MM.1S (cell line): ENCODE data around the gene TP53I3.

Source experiments
- DNase-seq: peaks from one replicate; pipeline ENCODE4 v3.0.0-alpha.2; 2015
- H2AFZ ChIP-seq: fragments of 300-600 bp; sonication (generic); 2 replicates; pipeline ENCODE4 v1.6.0; 2016; ENCODE audit warnings: antibody characterized with exemption, low read length
- H3F3A ChIP-seq: fragments of 300-600 bp; sonication (generic); 2 replicates; pipeline ENCODE4 v1.6.1; 2016; ENCODE audit warnings: mild to moderate bottlenecking, antibody characterized with exemption, low read length, moderate library complexity, mixed read lengths; ENCODE audit not compliant: insufficient read depth
- H3K27ac ChIP-seq: fragments of 300-600 bp; sonication (generic); 2 replicates; pipeline ENCODE4 v1.5.1; 2016; ENCODE audit warnings: mild to moderate bottlenecking, low read length
- H3K27me3 ChIP-seq: fragments of 300-600 bp; sonication (generic); replicated peaks from 2 replicates; pipeline ENCODE4 v1.6.0; 2016; ENCODE audit warnings: low read length; ENCODE audit not compliant: insufficient read depth
- H3K36me3 ChIP-seq: fragments of 300-600 bp; sonication (generic); replicated peaks from 2 replicates; pipeline ENCODE4 v1.6.1; 2016; ENCODE audit warnings: mild to moderate bottlenecking, low read length, mixed read lengths; ENCODE audit not compliant: insufficient read depth
- H3K4me1 ChIP-seq: fragments of 300-600 bp; sonication (generic); 2 replicates; pipeline ENCODE4 v1.6.1; 2016; ENCODE audit warnings: low read length, mixed read lengths
- H3K4me2 ChIP-seq: fragments of 300-600 bp; sonication (generic); 2 replicates; pipeline ENCODE4 v1.6.0; 2016; ENCODE audit warnings: low read depth, low read length
- H3K4me3 ChIP-seq: fragments of 300-600 bp; sonication (generic); 2 replicates; pipeline ENCODE4 v1.5.1; 2016; ENCODE audit warnings: low read length, mixed read lengths
- H3K79me2 ChIP-seq: fragments of 300-600 bp; sonication (generic); 2 replicates; pipeline ENCODE4 v1.6.1; 2016; ENCODE audit warnings: mixed run types, low read length, mixed read lengths
- H3K9ac ChIP-seq: fragments of 300-600 bp; sonication (generic); 2 replicates; pipeline ENCODE4 v1.6.1; 2016; ENCODE audit warnings: low read length, mixed read lengths
- H3K9me2 ChIP-seq: fragments of 300-600 bp; sonication (generic); replicated peaks from 2 replicates; pipeline ENCODE4 v1.6.1; 2016; ENCODE audit warnings: mild to moderate bottlenecking, low read length, mixed read lengths; ENCODE audit not compliant: insufficient read depth
- H3K9me3 ChIP-seq: fragments of 300-600 bp; sonication (generic); replicated peaks from 2 replicates; pipeline ENCODE4 v1.6.1; 2016; ENCODE audit warnings: mild to moderate bottlenecking, low read length, mixed read lengths; ENCODE audit not compliant: insufficient read depth
- H4K20me1 ChIP-seq: fragments of 300-600 bp; sonication (generic); 2 replicates; pipeline ENCODE4 v1.6.1; 2016; ENCODE audit warnings: mild to moderate bottlenecking, low read length, moderate library complexity, mixed read lengths; ENCODE audit not compliant: insufficient read depth
- CTCF ChIP-seq: fragments of 300-600 bp; sonication (generic); IDR thresholded peaks from 2 replicates; pipeline ENCODE4 v1.5.1; 2016; ENCODE audit warnings: antibody characterized with exemption, low read length, mixed read lengths
- EZH2 ChIP-seq: fragments of 300-600 bp; sonication (generic); optimal IDR thresholded peaks from 2 replicates; pipeline ENCODE3; 2017; ENCODE audit warnings: low read depth, mild to moderate bottlenecking, antibody characterized with exemption, low read length, mixed read lengths
- EZH2phosphoT487 ChIP-seq: fragments of 300-600 bp; sonication (generic); IDR thresholded peaks from 2 replicates; pipeline ENCODE4 v1.6.1; 2018; ENCODE audit warnings: antibody characterized with exemption, low read length

The TP53I3 gene

GRCh38 chr2:24080701-24081100 is 3.9 kb downstream of the TP53I3 start:
- Histone ChIP-seq H3K9me3 (no peaks in the 10 kb centered on the region), H3K79me2 (peaks cover 4% of the 10 kb centered on the region), H3K9ac (no peak overlapping the region), H4K20me1 (no peaks in the 10 kb centered on the region), H3K4me2 (no peak overlapping the region), H3K36me3 (no peaks in the 10 kb centered on the region), H3K9me2 (no peaks in the 10 kb centered on the region), H3K4me1 (peaks cover 15% of the 10 kb centered on the region), H2AFZ (no peak overlapping the region), H3K4me3 (no peak overlapping the region), H3K27me3 (no peaks in the 10 kb centered on the region), H3F3A (peaks cover 29% of the 10 kb centered on the region), H3K27ac (no peak overlapping the region)
- DNase-seq, result no peak
- TF ChIP-seq EZH2phosphoT487 (no peak), EZH2 (no peak), CTCF (no peak)

GRCh38 chr2:24077879-24078278 is 6.8 kb downstream of the TP53I3 start:
- H3K79me2 ChIP-seq, result peaks cover 30% of the 10 kb centered on the region
- H3K27ac ChIP-seq, result 0 out of 2 replicates have a peak overlapping the region, but pooled peaks have one; percentile 35
- no peak overlapping the region for H2AFZ ChIP-seq
- H3K4me1 ChIP-seq, result peaks cover 15% of the 10 kb centered on the region
- peak overlapping the region; percentile 85 for H3K4me2 ChIP-seq
- peak overlapping the region; percentile 86 for H3K4me3 ChIP-seq
- no peaks in the 10 kb centered on the region for H3K9me2 ChIP-seq
- TF ChIP-seq CTCF (no peak), EZH2 (no peak), EZH2phosphoT487 (no peak)
- H3K27me3 ChIP-seq, result no peaks in the 10 kb centered on the region
- peak overlapping the region; percentile 63; the same call in 1 of the 2 replicates for H3K9ac ChIP-seq
- peaks cover 14% of the 10 kb centered on the region for H3F3A ChIP-seq
- DNase-seq, result no peak
- H3K9me3 ChIP-seq, result no peaks in the 10 kb centered on the region
- H4K20me1 ChIP-seq, result no peaks in the 10 kb centered on the region
- H3K36me3 ChIP-seq, result no peaks in the 10 kb centered on the region

GRCh38 chr2:24077535-24077877 is 7.1 kb downstream of the TP53I3 start:
- peak overlapping the region; percentile 85 for H3K4me2 ChIP-seq
- no peak for TF ChIP-seq EZH2
- no peak for TF ChIP-seq EZH2phosphoT487
- peak overlapping the region; percentile 86 for H3K4me3 ChIP-seq
- H3K36me3 ChIP-seq, result no peaks in the 10 kb centered on the region
- H3K27ac ChIP-seq, result peak overlapping the region; percentile 35; the same call in 1 of the 2 replicates
- peak overlapping the region; percentile 74 for H2AFZ ChIP-seq
- H3K9ac ChIP-seq, result peak overlapping the region; percentile 63
- H3F3A ChIP-seq, result peaks cover 14% of the 10 kb centered on the region
- peaks cover 34% of the 10 kb centered on the region for H3K79me2 ChIP-seq
- peaks cover 13% of the 10 kb centered on the region for H3K4me1 ChIP-seq
- H3K9me2 ChIP-seq, result no peaks in the 10 kb centered on the region
- no peaks in the 10 kb centered on the region for H3K27me3 ChIP-seq
- no peaks in the 10 kb centered on the region for H3K9me3 ChIP-seq
- H4K20me1 ChIP-seq, result no peaks in the 10 kb centered on the region
- no peak for DNase-seq

- DNase-seq, result peak; percentile 21
- Histone ChIP-seq H3F3A (peaks cover 14% of the 10 kb centered on the region), H3K9me3 (no peaks in the 10 kb centered on the region), H3K27me3 (no peaks in the 10 kb centered on the region), H3K79me2 (peaks cover 39% of the 10 kb centered on the region), H3K4me1 (peaks cover 13% of the 10 kb centered on the region), H3K27ac (peak overlapping the region; percentile 35; the same call in 1 of the 2 replicates), H3K4me3 (peak overlapping the region; percentile 86), H3K36me3 (no peaks in the 10 kb centered on the region), H3K9ac (peak overlapping the region; percentile 63), H2AFZ (peak overlapping the region; percentile 74), H4K20me1 (no peaks in the 10 kb centered on the region), H3K9me2 (no peaks in the 10 kb centered on the region), H3K4me2 (peak overlapping the region; percentile 85)
- TF ChIP-seq EZH2phosphoT487 (no peak), EZH2 (no peak), CTCF (no peak)
Measured at GRCh38 chr2:24076849-24077534, 7.6 kb downstream of the TP53I3 start.
